HG02973 (cell line): ENCODE results near the gene SNAP29.
A peak's percentile ranks its signal among the peaks of the same experiment; 100 is the strongest.
"Not testable (repeated sequence)": the region's sequence is repeated elsewhere in the genome, so short reads cannot be mapped to it uniquely, and the experiment has no call there.

Experiments
- ATAC-seq: cut with Tn5 transposase; IDR thresholded peaks from one replicate; pipeline ENCODE4 v1.9.1; 2021; ENCODE audit warnings: moderate library complexity; ENCODE audit not compliant: unreplicated experiment

Gene SNAP29

DNA sequence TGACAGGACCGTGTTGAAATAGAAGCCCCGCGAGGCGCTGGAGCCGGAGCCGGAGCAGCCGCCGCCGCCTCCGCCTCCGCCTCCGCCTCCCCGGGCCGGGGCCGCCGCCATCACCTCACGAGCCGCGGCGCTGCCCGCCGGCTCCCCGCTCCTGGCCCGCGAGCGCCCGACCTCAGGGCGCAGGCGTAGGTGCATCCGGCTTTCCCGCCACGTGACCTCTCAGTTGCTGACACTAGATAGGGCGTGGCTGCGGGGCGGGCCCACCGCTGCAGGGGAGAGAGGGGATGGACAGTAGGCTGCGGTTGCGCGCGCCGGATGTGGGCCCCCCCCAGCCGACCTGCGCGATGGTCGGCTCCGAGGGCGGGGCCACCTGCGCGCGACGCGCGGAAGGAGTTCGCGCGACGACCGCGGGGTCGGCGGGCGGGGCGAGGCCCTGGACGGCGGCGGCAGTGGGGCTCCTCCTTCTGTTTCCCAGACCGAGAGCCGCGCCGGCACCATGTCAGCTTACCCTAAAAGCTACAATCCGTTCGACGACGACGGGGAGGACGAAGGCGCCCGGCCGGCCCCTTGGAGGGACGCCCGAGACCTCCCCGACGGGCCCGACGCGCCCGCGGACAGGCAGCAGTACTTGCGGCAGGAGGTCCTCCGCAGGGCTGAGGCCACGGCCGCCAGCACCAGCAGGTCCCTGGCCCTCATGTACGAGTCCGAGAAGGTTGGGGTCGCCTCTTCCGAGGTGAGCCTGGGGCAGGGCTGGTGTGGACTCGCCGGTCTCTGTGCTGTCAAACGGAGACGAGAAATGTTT, at the start of gene SNAP29, which contains the start of gene PI4KA:
Gene SNAP29, plus strand, starts transcription at position 393 of the 802 bp plus-strand sequence. Its CDS starts 104 bp downstream, at position 497.
Gene PI4KA, minus strand, starts transcription at position 197 of the 802 bp plus-strand sequence. Its CDS starts 86 bp downstream, at position 111.
- ATAC-seq = peak; percentile 79

DNA sequence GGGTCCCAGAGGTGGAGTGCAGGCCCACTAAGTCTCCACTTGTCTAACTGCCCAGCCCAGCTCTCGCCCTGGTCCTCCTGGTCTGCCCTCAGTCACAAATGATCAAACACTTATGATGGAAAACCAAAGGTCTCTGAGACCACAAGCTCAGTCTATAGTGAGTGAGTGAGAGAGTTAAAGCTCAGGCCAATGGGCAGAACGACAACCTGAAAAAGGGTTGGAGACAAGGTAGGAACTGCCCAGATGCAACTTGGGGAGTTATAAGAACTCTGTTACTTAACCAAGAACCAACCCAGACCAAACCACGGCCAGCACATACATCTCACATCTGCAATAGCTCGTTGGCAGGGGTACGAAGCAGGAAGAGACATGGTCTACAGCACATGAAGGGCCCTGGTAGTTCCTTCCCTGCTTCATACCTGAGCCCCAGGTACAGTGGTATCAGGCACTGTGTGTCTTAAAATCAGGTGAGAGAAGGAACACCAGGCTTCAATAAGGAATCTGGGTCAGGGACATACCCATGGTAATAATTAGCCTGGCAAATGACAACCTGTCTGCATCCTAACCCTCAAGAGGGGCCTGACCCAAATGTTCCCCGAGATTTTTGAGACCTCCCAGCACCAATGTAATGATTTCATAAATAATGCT, 49.1 kb upstream of the SNAP29 start:
- no peak for ATAC-seq

DNA sequence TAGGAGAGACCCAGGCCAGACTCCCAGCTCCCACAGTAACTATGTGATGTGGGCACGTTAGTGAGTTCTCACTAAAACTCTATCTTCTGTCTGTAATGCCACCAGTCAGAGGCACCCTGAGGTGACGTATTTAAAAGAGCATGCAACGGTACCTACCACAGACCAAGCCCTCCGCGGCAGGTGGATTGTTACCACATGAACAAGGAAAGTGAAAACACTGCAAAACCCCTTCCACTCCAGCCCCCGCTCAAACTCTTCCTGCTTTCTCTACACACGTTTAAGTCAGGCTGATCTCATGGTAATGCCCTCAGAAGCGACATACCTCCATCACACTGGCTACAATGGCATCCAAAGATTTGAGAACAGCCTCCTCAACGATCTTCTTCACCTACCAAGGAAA, 48.2 kb upstream of the SNAP29 start:
- no peak for ATAC-seq

GRCh38 chr22:20811171-20811570, 47.6 kb upstream of the SNAP29 start:
- no peak for ATAC-seq

DNA sequence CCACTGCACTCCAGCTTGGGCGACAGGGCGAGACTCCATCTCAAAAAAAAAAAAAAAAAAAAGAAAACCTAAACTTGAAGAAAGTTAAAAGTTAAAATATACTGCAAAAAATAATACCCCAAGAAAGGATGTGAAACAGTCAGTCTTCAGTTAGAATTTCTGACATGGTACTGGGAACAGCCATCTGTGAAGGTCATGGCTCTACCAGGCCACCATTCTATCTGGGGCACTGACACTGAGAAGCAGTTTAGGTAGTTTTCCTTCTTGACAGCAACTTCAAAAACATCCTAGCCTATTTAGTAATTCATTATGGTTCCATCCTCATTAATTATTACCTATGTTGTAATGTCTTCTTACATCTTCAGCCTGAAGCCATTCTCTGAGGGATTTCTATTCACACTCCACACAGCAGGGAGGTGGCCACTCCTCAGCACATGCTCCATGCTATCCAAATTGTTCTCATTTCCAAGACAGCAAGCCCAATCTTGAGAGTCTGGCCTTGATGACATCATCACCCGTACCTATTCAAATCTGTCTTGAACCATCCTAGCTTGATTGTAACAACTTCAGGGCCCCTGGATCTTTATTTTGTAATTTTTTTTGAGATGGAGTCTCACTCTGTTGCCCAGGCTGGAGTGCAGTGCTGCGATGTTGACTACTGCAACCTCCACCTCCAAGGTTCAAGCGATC, 46.7 kb upstream of the SNAP29 start:
- ATAC-seq = no peak

GRCh38 chr22:20813056-20813455, 45.8 kb upstream of the SNAP29 start:
- no peak for ATAC-seq

DNA sequence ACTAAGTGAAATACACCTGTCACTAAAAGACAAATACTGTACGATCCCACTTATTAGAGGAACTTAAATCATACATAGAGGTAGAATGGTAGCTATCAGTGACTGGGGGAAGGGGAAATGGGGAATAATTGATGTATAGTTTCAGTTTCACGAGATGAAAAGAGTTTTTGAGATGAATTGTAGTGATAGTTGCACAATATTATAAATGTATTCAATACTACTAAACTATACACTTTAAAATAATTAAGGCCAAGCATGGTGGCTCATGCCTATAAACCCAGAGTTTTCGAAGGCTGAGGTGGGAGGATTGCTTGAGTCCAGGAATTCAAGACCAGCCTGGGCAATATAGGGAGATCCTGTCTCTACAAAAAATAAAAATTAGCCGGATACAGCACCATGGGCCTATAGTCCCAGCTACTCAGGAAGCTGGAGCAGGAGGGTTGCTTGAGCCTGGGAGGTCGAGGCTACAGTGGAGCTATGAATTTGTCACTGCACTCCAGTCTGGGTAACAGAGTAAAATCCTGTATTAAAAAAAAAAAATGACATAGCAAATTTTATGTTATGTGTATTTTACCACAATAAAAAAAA, 44.5 kb upstream of the SNAP29 start:
- ATAC-seq = no peak

- ATAC-seq = no peak
These were observed 43.2 kb upstream of the SNAP29 start for GRCh38 chr22:20815477-20816050.

DNA sequence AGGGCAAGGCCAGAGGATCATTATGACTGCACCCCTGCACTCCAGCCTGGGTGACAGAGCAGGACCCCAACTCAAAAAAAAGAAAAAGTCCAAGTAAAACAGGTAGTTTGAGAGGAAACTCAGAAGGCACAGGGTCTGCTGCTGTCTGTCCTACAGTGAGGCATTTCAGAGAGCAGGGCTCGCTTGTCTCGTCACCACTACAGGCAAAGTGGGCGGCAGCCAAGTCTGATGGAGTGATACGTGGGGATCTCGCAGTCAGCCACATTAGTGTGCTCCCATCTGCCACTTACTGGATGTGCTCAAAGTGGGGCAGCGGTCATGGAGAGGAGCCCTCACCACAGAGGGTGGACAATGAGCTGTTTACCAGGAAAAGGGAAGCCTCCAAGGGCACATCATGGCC, 42.2 kb upstream of the SNAP29 start:
- no peak for ATAC-seq

GRCh38 chr22:20818471-20818870, 40.3 kb upstream of the SNAP29 start:
- no peak for ATAC-seq

DNA sequence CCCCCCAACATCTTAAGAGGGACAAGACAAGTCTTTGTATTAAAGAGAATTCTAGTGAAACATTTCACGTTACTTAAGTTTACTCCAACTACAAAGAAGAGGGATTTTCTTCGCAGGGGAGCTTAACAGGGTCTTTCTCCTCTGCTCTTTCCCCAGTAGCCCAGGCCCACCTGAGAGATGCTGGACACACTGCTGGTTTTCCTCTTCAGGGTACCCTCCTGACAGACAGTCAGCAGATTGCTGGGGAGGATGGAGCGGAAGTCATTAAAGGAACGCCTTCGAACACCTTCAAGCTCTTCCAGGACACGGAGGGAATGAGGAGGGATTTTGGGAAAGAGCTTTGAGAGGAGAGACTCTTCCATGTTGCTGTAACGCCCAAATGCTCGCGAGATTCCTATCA, 39.3 kb upstream of the SNAP29 start:
- ATAC-seq = no peak

- ATAC-seq = not testable (repeated sequence)
These were observed 37.0 kb upstream of the SNAP29 start for GRCh38 chr22:20821717-20822239.

GRCh38 chr22:20822240-20822639, 36.6 kb upstream of the SNAP29 start:
- no peak for ATAC-seq

DNA sequence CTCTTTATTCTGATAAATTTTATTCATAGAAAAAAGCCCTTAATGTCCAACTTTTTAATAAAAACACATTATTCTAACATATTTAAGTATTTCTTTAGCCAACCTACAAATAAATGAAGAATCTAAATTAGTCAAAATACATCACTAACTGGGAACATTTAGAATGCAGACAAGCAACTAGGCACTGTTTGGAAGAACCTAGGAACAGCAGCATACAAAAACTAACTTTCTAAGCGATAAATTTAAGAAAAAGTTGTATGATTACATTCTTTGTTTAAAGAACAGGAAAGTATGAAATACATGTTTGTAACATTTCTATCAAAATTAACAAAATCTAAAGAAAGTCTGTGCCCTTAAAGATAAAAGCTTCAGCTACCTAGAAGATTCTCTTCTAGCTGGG, 35.5 kb upstream of the SNAP29 start:
- no peak for ATAC-seq

GRCh38 chr22:20825216-20825615, 33.6 kb upstream of the SNAP29 start:
- not testable (repeated sequence) for ATAC-seq

DNA sequence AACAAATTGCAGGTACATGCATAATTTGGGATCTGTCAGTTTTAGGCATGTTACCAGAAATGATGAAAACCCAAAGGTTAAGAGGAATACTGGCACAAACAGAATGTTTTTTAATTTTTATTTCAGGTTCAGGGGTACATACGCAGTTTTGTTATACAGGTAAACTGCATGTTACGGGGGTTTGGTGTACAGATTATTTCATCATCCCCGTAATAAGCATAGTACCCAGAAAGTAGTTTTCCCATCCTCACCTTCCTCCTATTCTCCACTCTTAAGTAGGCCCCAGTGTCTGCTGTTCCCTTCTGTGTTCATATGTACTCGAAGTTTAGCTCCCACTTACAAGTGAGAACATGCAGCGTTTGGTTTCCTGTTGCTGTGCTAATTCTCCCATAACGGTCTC, 33.2 kb upstream of the SNAP29 start:
- ATAC-seq = no peak

GRCh38 chr22:20826373-20827152, 32.2 kb upstream of the SNAP29 start:
- ATAC-seq = not testable (repeated sequence)

GRCh38 chr22:20829491-20830134, 29.2 kb upstream of the SNAP29 start:
- no peak for ATAC-seq

DNA sequence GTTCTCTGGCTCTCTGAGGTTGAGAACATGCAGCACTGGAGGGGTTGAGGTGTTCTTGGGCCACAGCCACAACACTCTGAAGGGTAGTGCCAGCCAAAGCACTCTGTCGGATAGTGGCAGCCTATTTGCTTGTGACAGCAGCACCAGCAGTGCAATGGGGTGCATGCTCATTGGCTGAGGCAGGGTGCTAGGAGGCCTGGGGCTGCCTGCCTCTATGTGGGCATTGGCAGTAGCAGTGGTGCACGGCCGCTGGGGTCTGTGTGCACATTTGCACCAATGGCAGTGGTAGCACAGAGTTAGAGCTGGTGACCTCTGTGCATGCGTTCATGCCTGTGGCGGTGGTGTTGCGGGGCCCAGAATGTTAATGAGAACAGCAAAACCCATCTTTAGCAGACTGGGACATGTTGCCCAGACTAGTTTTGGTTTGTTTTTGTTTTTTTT, 25.6 kb upstream of the SNAP29 start:
- ATAC-seq = no peak
